HG02610 (cell line): Measurements from ENCODE around the gene PPP4R2.
"Not testable (repeated sequence)": the region's sequence is repeated elsewhere in the genome, so short reads cannot be mapped to it uniquely, and the experiment has no call there.

ENCODE experiments used
- ATAC-seq: cut with Tn5 transposase; IDR thresholded peaks from one replicate; pipeline ENCODE4 v1.9.1; 2021; ENCODE audit warnings: mild to moderate bottlenecking, moderate library complexity; ENCODE audit not compliant: unreplicated experiment

The PPP4R2 gene

DNA sequence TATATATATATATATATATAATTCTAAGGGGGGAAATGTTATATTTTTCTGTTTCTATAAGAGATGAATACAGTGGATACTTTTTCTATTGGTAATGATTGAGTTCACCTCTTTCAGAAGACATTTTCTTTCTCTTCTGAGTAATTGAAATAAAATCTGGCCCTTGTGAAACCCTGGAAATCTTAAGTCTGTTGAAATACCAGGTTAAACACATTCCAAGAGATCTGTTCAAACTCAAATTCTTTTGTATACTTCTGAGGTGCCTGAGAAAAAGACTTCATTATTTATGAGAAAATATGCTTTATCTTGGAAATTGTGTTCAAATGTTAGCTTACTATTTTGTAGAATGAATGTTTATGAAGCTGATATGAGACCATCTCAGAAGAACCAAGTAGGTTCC is 69.6 kb downstream of the PPP4R2 start:
- not testable (repeated sequence) for ATAC-seq

DNA sequence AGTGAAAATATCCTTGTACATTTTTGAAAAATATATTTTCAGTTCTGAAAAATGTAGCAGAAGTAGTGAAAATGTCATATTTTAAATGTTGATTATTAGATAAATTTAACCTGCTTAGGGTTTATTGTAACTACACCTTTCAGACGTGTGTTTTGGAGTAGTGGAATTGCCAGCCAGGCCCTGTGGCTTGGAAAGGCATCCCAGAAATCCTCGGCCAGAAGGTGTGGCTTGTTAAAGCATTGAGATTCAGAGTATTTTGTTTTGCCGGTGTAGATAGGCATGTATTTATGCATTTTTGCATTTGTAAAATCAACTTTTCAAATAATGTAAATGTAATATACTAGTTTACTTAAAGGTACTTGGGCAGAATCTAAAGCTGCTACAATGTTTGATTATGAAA is 71.8 kb downstream of the PPP4R2 start:
- no peak for ATAC-seq

DNA sequence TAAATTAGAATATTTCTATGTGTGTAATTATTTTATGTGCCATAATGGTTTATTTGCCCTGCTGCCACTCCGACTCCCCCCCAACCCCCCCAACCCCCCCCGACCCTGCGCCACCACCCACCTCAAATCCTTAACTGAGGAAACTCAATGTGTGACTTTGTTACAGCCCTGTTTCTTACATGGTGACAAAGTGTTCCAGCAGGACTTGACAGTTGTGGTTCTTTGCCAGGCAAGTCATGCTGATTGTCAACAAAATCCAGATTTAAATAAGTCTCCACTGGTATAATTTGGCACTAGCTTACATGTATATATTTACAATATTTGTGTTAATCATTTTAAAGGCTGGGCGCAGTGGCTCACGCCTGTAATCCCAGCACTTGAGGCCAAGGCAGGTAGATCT is 72.6 kb downstream of the PPP4R2 start:
- no peak for ATAC-seq

DNA sequence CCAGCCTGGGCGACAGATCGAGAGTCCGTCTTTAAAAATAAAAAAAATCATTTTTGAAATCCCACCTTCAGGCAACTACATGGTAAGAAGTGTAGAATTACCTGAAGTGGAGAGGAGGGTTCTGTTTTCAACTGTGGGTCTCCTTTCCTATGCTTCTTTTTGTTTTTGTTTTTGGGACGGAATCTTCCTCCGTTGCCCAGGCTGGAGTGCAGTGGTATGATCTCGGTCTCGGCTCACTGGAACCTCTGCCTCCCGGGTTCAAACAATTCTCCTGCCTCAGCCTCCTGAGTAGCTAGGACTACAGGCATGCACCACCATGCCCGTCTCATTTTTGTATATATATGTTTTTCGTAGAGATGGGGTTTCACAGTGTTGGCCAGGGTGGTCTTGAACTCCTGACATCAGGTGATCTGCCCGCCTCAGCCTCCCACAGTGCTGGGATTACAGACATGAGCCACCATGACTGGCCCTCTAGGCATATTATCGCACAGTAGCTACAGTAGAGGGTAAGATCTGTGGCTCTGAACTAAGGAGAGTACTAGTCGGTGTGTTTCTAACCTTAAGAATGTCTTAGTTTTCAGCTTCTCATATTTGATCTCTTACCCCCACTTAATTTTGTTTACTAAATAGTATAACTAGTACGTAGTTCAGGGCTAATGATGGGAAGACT is 73.3 kb downstream of the PPP4R2 start:
- ATAC-seq: no peak

DNA sequence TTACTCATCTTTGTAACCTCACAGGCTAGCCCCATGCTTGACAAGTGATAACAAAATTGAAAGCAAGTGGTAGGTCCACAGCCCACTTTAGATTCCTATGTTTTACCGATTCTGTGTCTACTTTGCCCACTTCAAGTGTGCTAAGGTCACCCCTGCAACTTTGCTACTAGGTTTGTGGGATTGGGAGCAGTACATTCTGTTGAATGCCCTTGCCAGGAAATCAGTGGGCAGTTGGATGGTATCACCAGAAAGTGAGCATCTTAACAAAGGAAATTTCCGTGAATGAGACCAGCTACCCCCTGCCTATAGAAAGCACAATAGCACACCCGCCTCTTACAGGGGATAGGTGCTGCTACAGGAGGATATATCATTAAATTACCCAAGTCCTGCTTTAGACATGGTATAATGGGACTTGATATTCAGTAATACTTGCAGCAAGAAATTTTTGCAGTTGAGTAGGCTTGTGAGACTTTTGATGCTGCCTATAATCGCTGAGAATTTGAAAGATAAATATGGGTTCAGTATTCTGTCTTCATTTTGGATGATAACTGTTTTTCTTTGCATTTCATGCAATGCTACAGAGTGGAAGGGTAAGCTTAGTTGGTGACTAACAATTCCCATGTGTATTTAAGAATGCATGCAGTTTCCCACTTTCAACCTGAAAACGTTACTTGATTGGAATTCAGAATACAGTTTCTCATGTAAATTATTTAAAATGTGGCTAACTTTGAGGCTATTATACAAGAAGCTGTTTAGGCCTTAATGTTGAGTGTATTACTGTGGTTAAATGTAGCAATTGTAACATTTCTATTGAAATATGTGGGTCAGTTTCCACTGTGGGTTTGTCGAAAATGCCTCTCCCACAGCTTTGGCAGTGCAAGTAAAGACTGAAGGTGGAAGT is 74.3 kb downstream of the PPP4R2 start:
- no peak for ATAC-seq

DNA sequence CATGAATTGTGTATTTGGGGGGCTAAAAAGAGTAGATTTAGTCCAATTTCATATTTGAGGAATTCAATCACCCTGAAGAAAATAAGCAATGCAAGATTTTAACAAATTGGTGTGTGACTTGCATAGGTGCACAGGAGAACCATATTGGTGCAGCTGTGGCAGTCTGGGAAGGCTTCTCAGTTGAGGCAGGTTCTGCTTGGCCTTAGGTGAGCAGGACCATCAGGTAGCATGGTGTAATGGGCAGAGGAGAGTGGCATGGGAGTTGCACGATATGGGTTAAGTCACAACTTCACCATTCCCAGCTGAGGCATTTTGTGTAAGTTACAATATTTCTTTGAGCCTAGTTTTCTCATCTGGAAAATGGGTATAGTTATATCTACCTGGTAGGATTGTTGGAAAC is 75.3 kb downstream of the PPP4R2 start:
- ATAC-seq: no peak

DNA sequence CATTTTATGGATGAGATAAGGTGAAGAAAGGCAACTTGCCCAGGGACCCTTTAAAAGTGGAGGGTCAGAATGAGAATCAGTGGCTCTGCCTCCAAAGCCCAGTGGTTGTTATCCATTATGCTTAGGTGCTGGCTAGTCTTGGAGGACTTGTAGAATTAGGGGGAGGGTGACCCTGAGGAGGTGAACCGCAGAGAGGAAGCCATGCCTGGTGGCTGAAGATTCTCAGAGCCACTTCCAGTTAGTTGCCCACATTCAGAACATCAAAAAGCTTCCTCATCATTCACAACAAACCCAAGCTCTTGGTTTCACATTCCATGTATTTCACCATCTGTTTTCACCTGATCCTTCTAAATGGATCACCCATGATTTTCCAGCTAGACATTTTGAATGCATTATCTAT is 76.0 kb downstream of the PPP4R2 start:
- no peak for ATAC-seq

DNA sequence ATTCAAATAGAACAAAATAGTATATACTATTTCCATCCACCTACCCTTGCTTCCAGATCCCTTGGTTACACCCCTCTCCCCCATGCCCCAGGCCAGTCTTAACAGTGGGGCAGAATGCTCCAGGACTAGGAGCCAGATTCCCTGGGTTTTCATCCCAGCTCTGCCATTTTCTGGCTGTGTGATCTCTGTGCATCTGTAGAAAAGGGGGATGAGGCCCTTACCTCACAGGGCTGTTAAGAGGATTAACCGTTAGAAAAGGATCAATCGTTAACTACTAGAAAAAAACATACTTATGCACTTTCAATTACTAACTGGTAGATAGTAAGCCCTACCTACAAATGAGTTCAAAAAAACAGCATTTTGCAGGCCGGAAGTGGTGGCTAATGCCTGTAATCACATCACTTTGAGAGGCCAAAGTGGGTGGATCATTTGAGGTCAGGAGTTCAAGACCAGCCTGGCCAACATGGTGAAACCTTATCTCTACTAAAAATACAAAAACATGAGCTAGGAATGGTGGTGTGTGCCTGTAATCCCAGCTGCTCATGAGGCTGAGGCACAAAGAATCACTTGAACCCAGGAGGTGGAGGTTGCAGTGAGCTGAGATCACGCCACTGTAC is 76.6 kb downstream of the PPP4R2 start:
- no peak for ATAC-seq

DNA sequence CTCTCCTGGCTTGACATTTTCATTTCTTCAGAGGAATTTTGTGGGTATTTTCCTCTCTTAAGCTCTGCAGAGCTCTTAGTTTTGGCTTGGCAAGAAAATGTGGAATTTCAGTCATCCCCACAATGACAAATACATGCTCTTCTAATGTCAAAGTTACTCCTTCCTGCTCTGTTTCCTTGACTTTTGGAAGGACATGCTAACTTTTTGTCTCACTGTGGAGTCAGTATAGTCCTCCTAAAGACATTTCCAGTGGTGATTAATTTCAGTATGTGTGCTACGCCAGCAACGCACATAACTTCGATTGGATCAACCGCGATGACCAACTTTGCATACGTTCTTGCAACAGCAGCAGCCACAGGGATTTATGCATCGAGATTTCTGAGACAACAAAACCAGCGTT is 78.2 kb downstream of the PPP4R2 start:
- ATAC-seq: no peak

DNA sequence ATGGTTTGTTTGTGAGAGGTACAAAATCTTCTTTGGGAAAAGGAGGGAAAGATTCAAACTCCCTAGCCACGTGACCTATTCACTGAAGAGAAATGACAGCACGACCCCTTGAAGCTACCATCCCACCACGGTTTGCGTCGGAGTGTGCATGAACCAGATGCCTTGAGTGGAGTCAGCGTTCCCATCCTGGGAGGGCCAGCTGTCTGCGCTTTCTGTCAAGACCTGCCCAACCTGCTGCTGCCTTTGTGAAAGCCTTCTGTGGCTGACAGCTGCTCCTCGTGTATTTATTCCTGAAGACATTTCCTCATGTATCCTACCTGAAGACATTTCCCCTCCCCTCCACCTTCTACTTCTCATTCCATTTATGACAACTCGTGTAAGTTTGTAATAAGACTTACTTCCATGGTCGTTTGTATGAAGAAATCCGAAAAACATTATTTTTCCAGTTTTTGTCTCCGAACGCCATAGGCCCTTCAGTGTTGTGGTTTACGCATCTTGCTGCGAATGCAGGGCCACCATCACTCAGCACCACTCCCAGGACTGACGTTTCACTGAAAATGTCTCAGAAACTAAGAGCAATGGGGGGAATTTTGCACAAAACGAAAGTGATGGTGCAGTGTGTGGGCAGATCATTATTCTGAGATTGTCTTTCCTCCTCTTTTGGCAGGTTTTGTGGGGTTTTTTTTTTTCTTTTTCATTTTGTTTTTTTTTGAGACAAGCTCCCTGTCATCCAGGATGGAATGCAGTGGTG is 83.8 kb downstream of the PPP4R2 start:
- ATAC-seq: peak; percentile 75

DNA sequence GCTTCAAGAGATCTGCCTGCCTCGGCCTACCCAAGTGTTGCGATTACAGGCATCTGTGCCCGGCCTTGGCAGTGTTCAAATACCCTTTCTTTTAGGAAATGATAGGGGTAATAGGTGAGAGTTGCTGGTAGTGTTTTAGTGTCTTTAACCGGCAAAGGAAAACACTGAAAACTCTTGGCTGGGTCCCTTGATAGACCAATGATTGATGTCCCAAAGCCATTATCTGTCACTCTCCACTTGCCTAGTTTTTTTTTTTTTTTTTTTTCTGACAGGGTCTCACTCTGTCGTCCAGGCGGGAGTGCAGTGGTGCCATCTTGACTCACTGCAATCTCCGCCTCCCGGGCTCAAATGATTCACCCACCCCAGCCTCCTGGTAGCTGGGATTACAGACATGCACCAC is 84.5 kb downstream of the PPP4R2 start:
- ATAC-seq: no peak

DNA sequence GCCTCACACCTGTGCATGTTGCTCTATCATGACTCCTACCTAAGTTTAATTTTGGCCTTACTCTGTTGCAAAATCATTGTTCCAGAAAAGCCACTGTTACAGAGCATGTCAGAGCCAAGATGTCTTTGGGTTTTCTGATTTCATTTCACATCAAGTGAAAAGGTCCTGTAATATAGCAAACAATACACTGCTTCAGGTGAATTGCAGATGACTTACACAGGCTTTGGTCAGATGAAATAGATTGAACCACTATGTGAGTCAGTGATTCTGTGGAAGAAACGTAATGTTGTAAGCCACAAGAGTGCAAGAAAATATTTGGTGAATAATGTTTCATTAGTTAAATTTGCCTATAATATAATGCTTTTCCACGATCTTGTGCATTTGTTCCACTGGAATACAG is 87.6 kb downstream of the PPP4R2 start:
- ATAC-seq: no peak

DNA sequence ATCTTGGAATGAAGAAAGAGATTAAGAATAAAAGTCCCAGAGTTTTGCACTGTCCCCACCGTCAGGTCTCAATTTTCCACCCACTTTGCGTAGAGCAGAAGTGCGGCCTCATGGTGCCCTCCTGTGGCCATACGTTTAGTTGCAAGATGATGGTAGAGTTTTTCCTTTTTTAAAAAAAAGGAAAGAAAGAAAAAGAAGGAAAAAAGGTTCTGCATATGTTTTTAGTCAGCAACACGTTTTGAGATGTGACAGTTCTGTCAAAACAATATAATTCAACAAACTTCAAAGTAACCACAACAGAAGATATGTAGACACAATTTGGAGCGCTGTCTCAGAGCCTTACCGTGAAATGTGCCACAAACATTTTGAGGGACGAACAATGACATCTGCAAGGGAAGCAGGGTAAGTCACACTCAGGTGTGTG is 89.5 kb downstream of the PPP4R2 start:
- no peak for ATAC-seq

DNA sequence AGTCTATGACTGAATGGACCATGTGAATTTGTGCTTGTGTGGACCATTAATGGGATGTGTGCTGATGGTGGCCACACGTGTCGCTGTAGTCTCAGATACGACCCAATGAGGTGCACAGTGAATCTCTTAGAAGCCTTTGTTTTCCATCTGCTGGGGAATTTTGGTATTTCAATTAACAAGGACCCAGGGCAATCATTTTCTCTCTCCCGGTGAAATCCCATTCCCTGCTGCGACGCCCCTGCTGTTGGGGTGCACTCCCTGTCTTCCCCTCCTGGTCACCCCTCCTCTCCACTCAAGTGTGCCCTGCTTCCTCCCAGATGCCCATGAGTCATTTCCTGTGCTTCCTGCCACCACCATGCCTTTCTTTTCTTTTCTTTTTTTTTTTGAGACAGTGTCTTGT is 97.5 kb downstream of the PPP4R2 start:
- ATAC-seq: no peak

DNA sequence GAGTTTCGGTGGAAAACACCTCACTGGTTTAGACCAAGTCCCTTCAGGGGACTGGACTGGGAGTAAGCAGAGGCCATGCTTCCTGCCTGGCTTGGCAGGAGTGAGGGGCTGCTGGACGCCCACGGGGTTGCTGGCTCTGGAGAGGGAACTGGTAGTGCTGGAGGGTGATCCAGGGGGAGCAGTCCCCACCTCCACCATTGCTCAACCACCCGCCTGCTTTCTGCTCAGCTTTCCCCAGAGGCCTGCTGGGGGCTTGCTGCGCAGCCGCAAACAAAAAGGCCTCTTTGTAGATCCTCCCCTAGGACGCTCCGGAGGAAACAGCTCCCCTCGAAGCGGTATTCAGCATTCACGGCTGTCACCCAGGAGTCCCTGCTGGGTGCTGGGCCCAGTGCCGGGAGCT is 98.3 kb downstream of the PPP4R2 start:
- ATAC-seq: no peak

DNA sequence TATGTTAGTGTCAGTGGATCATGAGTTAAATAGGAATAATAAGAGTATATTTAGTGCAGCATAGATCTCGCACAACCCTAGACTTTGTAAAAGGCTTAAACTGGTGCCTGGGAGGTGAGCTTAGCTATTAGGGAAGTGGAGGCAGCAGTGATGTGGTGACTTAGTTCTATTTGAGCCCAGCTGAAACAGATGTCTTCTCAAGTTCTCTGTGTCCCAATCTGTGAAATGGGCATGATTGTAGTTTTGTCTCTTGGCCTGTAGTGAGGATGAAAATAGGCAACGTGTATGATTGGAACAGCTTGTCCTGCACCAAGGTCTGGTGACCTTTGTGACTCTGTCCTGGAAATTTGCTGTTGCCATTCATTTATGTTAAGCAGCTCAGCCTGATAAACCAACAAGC is 99.6 kb downstream of the PPP4R2 start:
- no peak for ATAC-seq

DNA sequence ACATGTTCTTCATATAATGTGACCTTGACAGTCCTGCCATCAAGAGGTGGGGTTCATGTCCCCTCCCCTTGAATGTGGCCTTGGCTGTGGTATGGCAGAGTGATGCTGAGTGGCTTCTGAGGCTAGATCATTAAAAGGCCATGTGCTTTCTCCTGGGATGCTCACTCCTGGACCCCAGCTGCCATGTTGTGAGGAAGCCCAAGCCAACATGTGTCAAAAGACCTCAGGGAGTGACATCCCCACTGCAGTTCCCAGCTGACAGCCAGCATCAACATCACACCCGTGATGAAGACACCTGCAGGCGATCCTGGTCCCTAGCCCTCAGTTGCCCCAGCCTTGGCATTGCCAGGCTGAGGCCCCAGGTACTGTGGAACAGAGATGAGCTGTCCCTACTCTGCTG is 101.4 kb downstream of the PPP4R2 start:
- no peak for ATAC-seq

DNA sequence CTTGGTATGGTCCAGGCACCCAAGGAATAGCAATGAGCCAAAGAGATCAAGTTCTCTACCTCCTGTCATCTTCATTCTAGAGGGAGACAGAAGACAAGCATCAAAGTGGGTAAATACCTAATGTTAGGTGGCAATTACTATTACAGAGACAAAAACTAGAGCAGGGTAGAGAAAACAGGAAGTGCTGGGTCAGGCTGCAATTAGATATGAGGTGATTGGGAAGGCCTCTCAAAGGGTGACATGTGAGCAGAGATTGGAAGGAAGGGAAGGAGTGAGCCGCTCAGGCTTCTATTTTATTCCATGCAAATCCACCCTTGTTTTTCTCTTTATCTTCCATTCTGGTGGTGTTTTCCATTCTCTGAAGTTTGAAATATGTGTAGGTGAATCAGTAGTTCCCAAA is 102.3 kb downstream of the PPP4R2 start:
- ATAC-seq: no peak

DNA sequence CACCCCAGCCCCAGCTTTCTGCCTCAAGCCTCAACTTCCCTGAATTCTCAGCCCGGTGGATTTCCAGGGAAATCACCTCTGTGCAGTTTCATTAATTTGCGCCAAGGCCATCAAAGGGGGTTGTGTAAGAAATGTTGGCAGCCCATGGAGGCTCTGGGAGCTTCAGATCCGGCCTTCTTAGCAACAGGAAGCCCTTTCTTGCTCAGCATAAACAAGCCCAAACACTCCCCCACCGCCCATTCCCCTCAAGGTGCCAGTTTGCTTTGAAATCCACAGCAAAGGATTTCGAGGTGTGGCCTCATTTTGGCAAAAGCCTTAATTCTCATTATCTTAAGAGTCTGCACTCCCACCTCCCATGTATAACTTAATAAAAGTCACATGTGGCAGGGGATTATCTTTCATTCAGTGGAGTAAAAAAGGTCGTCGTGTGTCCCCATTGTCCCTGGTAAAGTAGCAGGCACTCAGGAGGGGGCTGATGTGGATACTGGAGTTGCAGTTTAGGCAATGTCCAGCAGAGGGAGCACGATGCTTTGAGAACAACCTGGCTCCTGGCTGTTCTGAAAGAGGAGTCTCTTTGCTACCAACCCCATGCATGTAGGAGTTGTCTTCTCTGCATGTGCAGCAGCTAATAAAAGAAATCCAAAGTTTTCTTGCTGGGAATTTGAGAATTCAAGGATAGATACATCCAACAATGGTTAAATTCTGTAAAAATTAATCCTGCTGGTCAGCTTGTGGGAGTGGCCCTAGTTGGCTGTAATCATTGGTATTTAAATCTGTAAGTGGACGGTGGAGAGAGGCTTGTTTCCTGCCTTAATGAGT is 104.3 kb downstream of the PPP4R2 start:
- ATAC-seq: peak; percentile 88

DNA sequence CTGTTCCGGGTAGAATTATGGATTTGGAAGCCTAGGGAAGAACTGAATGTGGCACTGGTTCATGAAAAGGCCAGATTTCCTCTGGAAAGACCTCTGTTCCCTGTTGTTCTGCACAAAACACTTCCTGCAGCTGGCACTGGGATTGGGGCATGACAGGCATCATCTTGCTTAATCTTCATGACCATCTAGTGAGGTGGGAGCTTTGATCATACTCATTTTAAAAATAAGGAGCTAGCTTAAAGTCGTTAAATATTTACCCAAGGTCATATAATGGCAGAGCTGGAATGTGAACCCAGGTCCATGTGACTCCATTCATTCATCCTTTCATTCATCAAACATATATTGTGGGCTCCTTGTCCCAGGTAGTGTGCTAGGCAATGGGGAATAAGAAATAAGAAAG is 105.3 kb downstream of the PPP4R2 start:
- ATAC-seq: no peak
